ENCODE measurements around the gene TDRD12.
"Not testable (repeated sequence)": the region's sequence is repeated elsewhere in the genome, so short reads cannot be mapped to it uniquely, and the experiment has no call there.

The TDRD12 gene

GRCh38 chr19:32749361-32749760, 29.8 kb downstream of the TDRD12 start:
- no peak for DNase-seq

- DNase-seq: no peak
Observed at GRCh38 chr19:32750441-32751055, 31.0 kb downstream of the TDRD12 start.

- no peak for DNase-seq
Observed at GRCh38 chr19:32751066-32751465, 31.5 kb downstream of the TDRD12 start.

- DNase-seq: no peak
Observed at GRCh38 chr19:32757189-32757588, 37.6 kb downstream of the TDRD12 start.

GRCh38 chr19:32765365-32765764, 45.8 kb downstream of the TDRD12 start:
- DNase-seq: not testable (repeated sequence)

GRCh38 chr19:32767951-32768679, 48.5 kb downstream of the TDRD12 start:
- DNase-seq: no peak

- no peak for DNase-seq
Observed at GRCh38 chr19:32771596-32771995, 52.0 kb downstream of the TDRD12 start.

GRCh38 chr19:32773126-32773525, 53.6 kb downstream of the TDRD12 start:
- no peak for DNase-seq

- no peak for DNase-seq
Observed at GRCh38 chr19:32779082-32779481, 59.5 kb downstream of the TDRD12 start.

- DNase-seq: no peak
Observed at GRCh38 chr19:32781280-32781679, 61.7 kb downstream of the TDRD12 start.

GRCh38 chr19:32782089-32782488, 62.5 kb downstream of the TDRD12 start:
- not testable (repeated sequence) for DNase-seq

- not testable (repeated sequence) for DNase-seq
Observed at GRCh38 chr19:32787161-32787813, 67.7 kb downstream of the TDRD12 start.

GRCh38 chr19:32787895-32788294, 68.3 kb downstream of the TDRD12 start:
- DNase-seq: not testable (repeated sequence)

GRCh38 chr19:32789429-32789828, 69.9 kb downstream of the TDRD12 start:
- DNase-seq: no peak

- no peak for DNase-seq
Observed at GRCh38 chr19:32798201-32798600, 78.6 kb downstream of the TDRD12 start.

- no peak for DNase-seq
Observed at GRCh38 chr19:32800191-32800590, 80.6 kb downstream of the TDRD12 start.

GRCh38 chr19:32800754-32801153, 81.2 kb downstream of the TDRD12 start:
- DNase-seq: no peak

- no peak for DNase-seq
Observed at GRCh38 chr19:32802840-32803239, 83.3 kb downstream of the TDRD12 start.

- DNase-seq: no peak
Observed at GRCh38 chr19:32808236-32808635, 88.7 kb downstream of the TDRD12 start.

- DNase-seq: no peak
Observed at GRCh38 chr19:32809254-32809653, 89.7 kb downstream of the TDRD12 start.

- no peak for DNase-seq
Observed at GRCh38 chr19:32809754-32810153, 90.2 kb downstream of the TDRD12 start.

- no peak for DNase-seq
Observed at GRCh38 chr19:32810452-32810851, 90.9 kb downstream of the TDRD12 start.

- DNase-seq: no peak
Observed at GRCh38 chr19:32811151-32811550, 91.6 kb downstream of the TDRD12 start.

- DNase-seq: no peak
Observed at GRCh38 chr19:32812036-32812435, 92.5 kb downstream of the TDRD12 start.

Measured in cerebellar nuclear complex (tissue), 1 donor.